Smooth muscle cell of the brain vasculature (primary cell): ENCODE data around the gene NFIB.

Source experiments
- DNase-seq: peaks from one replicate; pipeline ENCODE4 v3.0.0-alpha.2; 2012; ENCODE audit warnings: low read depth, low spot score

The NFIB gene

DNA sequence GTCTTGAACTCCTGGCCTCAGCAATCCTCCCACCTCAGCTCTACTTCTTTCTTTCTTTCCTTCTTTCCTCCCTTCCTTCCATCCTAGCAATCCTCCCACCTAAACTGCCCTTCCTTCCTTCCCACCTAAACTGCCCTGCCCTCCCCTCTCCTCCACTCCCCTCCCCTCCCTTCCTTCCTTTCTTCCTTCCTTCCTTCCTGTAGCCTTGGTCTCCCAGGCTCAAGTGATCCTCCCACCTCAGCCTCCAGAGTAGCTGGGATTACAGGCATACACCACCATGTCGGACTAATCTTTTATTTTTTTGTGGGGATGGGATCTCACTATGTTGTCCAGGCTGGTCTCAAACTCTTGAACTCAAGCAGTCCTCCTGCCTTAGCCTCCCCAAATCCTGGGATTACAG is 65.8 kb downstream of the NFIB start:
- no peak for DNase-seq

DNA sequence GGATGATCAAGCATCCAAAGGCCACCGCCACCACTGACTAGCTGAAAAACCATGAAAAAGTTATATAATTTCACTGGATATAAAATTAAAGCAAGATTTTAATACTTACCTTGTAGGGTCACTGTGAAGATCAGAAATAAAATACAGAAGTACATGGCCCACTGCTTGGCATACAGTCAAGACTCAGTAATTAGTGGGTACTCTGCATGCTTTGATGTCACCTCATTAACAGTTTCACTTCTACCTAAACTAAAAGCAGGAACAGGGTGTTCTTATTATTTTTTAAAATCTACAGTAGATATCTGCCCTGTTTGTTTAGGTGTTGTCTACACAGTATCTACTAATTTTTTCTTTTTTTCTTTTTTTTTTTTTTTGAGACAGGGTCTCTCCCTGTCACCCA is 66.4 kb downstream of the NFIB start:
- no peak for DNase-seq

DNA sequence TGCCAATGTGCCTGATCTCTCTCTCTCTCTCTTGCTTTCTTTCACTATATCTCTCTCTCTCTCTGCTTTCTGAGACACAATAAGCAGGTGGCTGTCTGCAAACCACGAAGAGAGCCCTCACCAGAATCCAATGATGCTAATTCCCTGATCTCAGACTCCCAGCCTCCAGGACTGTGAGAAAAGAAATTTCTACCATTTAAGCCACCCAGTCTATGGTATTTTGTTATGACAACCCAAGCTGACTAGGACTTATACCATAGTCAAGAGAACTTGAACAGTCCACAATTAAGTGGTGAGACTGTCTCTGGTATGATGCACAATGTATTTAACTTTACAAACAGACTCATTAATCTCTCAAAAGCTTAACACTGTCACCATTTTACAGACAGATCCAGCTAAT is 67.0 kb downstream of the NFIB start:
- DNase-seq = no peak

DNA sequence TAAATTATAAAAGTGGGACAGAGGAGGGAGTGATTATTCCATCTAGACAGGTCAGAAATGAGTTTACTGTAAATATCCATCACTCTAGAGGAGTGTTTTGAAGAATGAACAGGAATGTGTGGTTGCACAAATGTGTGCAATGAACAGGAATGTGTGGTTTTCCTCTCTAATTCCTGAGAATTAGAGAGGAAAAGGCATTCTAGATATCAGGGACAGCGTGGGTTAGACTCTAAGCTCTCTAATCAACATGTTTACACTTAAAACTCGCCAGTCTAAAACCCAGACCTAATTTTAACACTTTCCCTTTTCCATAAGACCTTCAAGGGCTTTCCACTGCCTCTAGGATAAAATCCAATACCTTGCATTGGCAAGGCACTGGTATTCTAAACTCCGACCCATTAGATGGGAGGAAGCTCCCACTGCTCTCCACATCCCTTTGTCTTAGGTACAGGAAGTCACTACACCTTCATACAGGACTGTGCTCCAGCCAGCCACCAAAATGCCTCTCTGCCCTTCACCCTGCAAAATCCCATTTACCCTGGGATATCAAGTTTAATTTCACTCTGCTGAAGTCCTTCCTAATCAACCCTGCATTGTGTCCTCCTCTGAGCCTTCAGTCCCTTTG is 67.9 kb downstream of the NFIB start:
- DNase-seq = no peak

DNA sequence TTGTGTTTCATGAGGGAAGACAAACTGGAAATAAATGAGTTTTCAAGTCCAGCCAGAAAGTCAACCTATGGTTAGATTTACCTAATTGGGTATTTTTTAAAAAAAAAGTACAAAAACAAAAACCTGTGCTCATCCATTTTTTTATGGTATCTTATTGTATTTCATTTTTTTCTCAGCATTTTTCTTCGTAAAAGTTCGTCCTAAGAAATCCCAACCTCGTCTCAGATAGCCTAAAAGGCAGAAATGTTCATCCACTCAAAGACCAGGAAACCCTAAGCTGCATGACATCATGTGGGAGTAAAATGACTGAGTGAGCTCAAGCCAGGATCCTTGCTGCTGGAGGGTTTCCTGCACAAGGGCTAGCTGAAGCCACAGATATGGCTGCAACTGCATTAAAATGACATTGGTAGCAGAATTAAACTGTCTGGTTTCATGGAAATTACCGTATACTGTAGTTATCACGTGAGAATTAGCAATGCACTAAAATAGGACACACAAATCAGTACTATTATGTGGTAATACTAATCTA is 70.4 kb downstream of the NFIB start:
- DNase-seq = no peak

DNA sequence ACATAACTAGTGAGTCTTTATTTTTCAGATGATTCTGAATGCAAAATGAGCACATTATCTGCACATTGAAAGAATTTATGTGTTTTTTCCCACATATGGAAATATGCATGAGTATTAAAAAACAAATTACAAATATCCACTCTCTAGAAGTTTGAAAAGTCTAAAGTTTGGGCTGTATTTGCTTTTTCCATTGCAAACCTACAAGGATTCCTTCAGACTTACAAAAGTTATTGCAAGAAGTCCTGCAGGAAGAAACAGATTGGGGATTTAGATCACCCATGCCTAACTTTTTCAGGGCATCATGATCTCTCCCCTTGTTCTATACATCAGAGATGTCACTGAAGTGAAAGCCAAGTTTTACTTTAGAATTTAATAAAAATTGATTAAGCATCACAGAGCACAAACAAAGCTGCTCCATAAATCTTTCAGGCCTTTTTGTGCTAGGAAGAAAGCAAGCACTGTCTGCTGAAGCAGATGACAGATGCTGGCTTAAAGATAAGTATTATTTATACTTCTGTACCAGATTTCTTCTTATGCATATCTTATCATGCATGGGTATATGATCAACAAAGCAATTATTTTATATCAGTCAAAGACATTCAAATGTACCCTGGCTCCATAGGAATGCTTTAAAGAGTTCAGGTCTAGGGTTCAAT is 71.7 kb downstream of the NFIB start:
- DNase-seq = no peak

DNA sequence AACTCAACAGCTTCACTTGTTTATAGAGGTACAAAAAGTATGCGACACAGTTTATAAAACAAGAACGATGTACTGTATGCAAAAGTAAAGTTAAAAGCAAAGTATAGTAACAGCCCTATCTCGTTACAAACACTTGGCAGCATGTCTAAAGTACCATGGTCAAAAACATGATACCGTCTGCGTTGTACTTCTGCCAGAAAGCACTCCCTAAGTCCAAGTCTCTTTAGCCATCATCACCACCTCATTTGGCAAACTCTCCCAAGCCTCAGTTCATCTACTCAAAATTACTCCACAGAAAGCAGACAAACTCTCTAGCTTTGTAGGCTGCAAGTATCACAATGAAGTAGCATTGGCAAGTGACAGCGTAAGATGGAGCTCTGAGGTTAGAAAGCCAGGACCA is 73.4 kb downstream of the NFIB start:
- no peak for DNase-seq

DNA sequence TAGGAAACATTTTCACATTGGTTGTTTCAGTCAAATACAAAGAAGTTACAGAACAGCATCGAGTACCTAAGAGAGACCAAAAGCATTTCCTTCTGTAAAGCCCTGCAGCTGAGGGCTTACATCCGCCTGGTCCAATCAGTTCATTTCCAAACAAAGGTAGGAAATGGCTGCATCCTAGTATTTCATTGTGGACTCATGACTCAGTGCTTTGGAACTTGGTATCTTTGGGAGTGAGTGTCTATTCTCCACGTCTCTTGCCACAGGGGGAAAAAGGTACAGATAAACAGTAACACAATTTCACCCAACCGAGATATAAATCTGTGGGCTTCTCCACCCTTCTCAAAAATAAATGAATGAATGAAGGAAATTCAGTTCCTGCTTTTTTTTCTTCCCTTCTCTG is 75.4 kb downstream of the NFIB start:
- no peak for DNase-seq

DNA sequence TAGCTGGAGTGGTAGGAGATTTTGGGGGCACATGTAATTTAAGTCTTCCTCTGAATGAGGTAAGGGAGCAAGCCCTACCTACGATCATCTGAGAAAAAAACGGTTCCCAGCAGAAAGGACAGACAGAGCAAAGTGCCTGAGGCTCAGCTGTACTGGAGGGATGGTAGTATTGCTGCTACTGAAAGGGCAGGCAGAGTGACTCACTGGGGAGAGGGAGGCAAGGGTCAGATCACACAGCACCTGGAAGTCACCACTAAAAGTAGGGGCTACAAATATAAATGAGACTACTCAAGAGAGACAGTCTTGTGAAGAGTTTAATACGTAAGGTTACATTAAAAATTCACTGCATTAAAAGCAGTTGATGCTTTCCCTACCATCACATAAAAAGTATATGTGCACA is 75.9 kb downstream of the NFIB start:
- no peak for DNase-seq

DNA sequence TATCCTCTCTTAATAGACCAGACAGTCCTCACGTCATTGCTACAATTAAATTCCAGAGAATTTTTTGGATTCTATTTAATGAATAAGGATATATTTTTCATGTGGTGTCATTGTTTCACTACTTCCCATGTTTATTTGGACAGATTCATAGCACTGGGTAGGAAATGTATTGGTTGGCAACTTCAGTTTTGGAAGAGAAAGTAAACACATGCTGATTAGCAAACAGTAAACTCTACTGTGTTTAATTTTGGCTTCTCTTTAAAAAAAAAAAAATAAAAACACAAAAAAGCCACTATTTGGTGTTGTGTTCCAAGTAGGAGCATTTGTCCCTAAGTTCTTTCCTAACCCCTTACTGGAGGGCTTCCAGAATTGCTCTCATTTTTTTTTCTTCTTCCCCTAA is 77.3 kb downstream of the NFIB start:
- DNase-seq = no peak

DNA sequence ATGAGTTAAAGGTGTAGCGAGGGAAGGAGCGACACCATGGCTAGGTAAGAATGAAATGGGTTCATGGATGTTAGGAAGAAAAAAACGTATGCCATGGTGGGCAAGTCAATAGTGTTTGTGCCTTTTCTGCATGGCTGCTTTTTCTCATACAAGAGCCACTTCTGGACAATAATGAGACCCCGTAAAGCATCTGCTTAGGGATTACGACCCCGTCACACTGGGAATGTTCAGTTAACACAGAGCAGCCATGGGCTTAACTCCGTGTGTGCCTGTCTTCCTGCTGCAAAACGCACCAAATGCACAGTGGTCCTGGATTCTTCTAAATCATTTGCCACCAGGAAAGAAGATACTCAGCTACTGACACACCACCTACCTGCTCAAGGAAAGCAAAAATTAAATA is 81.8 kb downstream of the NFIB start:
- DNase-seq = no peak

DNA sequence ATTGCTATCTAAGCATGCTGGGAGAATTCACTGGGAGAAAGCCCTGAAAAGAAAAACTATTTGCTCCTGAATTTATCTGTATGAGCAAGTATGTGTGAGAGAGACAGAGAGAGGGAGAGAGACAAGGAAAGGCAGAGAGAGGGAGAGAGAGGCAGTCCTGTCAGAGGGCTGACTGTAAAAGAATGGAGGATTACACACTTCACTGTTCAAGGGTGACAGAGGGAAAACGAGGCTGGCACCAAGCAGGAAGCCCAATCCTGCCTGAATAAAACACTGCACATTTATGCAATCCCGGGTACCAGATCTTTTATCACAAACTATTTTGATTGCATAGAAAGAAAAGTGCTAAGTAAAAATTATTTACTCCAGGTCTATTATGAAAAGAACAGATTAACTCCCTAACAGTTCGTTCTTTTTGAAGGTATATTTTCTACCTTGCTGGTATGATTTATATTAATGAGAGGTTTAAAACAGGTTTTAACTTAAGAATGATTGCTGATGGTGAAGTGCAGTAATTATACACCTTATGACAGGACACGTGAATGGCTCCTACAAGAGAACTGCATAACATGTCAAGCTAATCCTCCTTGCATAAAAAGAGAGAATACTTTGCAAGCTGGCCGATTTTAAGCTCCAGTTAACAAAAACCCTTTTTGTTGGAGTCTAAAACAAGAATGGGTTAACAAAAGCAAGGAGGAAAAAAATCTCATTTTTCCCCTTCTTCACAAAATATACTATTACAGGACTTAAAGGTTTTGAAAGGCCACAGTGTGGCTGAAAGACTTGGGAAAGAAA is 82.5 kb downstream of the NFIB start:
- no peak for DNase-seq

DNA sequence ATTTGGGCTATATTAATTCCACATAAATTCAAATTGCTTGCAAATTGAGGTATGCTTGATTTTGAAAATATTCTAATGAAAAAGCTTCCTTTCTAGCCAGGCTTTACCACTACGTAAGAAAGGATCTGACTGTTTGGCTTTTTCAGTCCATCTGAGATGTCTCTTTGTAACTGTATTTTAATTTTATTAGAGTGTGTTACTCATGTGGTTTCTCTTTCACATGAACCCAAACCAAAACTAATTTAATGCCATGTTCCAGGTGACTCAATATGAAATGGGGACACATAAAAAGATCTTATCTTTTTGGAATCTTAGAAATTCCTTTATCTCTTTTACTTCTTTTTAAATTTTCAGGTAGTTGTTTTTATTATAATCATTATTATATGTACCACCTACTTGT is 85.3 kb downstream of the NFIB start:
- no peak for DNase-seq

DNA sequence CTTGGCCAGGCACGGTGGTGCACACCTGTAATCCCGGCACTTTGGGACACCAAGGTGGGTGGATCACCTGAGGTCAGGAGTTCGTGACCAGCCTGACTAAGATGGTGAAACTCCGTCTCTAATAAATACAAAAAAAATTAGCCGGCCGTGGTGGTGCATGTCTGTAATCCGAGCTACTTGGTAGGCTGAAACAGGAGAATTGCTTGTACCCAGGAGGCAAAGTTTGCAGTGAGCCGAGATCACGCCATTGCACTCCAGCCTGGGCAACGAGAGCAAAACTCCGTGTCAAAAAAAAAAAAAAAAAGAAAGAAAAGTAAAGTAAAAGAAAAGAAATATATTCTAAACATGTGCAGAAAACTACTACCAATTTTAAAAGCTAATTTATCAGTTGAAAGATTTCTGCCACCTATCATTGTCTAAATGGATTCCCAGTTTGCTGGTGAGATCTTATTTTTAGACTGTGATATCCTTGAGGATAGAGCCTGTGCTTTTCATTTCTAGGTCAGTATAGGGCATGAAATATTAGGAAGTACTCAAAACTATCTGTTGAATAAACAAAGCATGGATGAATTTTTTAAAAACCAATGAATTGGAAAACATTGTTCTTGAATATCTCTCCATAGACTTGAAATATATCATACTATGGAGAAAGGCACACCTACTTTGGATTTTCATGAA is 86.9 kb downstream of the NFIB start:
- no peak for DNase-seq

DNA sequence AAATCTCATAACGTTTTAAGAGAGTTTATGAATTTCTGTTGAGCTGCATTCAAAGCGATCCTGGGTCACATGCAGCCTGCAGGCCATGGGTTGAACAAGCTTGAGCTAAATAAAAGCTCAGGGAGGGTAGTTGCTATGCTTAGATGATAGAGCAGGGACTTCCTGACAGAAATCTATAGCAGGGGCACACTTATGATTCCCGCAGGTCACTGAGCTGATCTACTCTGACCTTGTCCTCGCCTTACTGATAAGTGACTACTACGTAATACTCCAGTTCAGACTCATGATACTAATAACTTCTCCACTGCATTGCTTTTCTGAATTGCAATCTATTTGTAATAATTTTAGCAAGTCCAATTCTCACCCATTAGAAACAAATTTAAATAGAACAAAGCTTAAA is 90.9 kb downstream of the NFIB start:
- no peak for DNase-seq

DNA sequence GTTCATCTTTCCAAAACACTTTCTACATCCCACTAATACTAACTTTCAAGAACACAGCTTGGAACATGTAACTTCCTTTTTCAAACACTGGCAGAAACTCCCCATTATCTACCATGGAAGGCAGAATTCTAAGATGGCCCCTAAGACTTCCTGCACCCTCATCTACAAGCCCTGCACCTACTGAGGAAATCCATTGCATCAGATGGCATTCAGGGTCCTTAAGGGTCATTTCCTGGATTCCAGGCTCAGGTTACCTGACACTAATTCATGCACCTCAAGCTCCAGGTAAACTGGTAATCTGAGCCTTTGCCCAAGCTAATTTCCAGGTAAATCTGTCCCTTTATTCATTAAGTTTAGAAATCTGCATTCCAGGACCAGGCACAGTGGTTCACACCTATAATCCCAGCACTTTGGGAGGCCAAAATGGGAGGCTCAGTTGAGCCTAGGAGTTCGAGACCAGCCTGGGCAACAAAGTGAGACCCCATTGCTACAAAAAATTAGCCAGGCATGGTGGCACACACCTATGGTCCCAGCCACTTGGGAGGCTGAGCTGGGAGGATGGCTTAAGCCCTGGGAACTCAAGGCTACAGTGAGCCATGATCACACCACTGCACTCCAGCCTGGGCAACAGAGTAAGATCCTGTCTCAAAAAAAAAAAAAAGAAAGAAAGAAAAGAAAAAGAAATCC is 91.6 kb downstream of the NFIB start:
- no peak for DNase-seq

DNA sequence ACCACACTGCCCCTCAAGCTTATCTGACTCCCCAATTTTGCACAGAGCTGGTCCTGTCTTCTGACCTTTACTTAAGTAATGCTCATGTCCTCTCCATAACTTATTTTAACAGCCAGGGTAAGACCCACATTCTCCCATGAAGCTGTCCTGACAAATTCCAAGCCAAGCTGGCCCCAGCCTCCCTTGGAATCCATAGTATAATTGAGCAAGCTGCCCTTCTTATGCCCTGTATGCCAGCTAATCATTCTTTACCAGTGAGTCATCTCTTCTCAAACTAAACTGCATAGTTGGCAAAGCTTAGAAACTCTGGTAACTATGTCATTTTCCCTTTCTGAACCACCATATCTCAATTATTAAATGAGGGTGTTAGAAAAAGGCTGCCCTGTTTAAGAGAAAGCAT is 92.4 kb downstream of the NFIB start:
- no peak for DNase-seq

DNA sequence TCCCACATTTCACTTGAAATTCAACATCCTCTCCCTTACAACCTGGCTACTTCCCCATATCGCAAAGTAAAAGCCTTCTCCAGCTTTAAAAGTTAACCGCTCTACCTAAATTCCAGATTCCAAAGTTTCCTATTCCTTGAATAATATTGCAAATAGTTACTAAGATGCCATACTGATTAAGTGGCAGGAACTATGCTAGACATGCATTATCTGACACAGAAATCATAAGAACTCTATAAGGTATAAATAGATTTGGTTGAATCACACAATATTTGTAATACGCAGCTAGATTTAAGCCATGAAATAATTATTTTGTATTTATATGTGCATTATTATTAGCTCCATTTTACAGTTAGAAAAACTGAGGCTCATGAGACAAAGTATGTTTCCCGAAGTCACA is 92.8 kb downstream of the NFIB start:
- DNase-seq = no peak

DNA sequence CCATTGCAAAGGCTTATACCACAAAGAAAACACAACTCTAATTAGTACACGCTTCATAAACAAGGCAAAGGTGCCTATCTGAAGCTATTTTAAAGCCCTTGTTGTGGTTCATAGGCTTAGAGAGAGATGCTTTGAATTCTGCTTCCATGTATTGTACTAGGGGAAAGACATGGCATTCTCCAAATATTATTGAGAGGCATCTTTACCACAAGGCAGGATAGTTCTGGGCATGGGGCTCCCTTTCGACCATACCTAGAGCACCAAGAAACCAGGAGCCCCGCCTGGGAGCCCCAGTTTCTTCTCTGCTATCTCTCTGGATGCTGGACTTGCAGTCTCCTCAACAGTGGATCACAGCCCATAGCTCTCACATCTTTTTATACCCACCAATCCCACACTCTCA is 93.7 kb downstream of the NFIB start:
- no peak for DNase-seq

DNA sequence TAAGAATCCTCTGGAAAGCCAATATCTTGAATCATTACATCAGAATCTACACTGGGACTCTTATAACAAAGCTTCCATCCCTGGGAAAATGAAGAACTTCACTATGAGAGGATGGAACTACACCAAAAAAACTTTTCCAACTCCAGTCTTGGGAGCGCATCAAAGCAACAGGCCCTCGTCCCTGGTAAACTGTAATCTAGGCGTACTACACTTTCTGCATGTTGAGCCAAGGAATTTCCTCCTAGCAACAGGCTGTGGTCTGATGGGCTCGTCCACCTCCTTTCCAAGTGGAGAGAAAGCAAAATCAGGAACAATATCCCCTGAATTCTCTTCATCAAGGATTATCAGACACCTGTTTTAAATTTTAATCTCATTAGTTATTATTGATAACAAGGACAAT is 94.1 kb downstream of the NFIB start:
- DNase-seq = no peak

DNA sequence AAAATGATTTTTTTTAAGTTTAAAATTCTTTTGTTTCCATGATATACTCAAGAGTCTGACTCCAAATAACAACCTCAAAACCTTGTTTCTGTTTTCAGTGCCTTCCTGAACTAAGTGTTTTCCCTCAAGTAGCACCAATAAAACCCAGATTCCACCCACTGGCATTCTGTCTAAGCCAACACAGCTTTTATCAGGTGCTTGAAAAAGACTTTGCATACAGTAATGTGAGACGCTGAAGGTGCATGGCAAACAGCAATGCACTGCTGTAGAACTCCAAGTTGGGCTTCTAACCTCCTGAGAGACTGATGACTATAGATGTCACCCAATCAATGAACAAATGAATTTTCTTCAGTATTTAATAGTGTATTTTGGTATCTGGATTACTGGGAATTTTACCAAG is 95.7 kb downstream of the NFIB start:
- no peak for DNase-seq
